ENCODE data around the gene MICAL3.

MICAL3 gene

GRCh38 chr22:17784776-17785175, 239.6 kb downstream of the MICAL3 start:
- DNase-seq: no peak

GRCh38 chr22:17783773-17784480, 240.4 kb downstream of the MICAL3 start:
- no peak for DNase-seq

GRCh38 chr22:17783312-17783711, 241.0 kb downstream of the MICAL3 start:
- DNase-seq: no peak

- DNase-seq: no peak
These were observed 241.7 kb downstream of the MICAL3 start for GRCh38 chr22:17782621-17783020.

GRCh38 chr22:17782158-17782557, 242.2 kb downstream of the MICAL3 start:
- DNase-seq: no peak

GRCh38 chr22:17781319-17782031, 242.9 kb downstream of the MICAL3 start:
- peak; percentile 2 for DNase-seq

GRCh38 chr22:17780741-17781318, 243.5 kb downstream of the MICAL3 start:
- DNase-seq: no peak

GRCh38 chr22:17780116-17780740, 244.1 kb downstream of the MICAL3 start:
- no peak for DNase-seq

GRCh38 chr22:17779286-17780115, 244.9 kb downstream of the MICAL3 start:
- no peak for DNase-seq

GRCh38 chr22:17778412-17778976, 245.9 kb downstream of the MICAL3 start:
- DNase-seq: no peak

- no peak for DNase-seq
These were observed 246.7 kb downstream of the MICAL3 start for GRCh38 chr22:17777717-17778044.

GRCh38 chr22:17777005-17777716, 247.2 kb downstream of the MICAL3 start:
- no peak for DNase-seq

GRCh38 chr22:17775781-17776465, 248.4 kb downstream of the MICAL3 start:
- no peak for DNase-seq

GRCh38 chr22:17774926-17775685, 249.3 kb downstream of the MICAL3 start:
- DNase-seq: no peak

- DNase-seq: no peak
These were observed 250.0 kb downstream of the MICAL3 start, which contains the start of gene BID for GRCh38 chr22:17774206-17774925. BID (minus strand) TSS chr22:17774469; CDS start chr22:17750116, 24,353 bp downstream.

GRCh38 chr22:17773606-17774205, 250.7 kb downstream of the MICAL3 start:
- DNase-seq: peak; percentile 11

- DNase-seq: no peak
These were observed 251.3 kb downstream of the MICAL3 start for GRCh38 chr22:17772958-17773605.

- DNase-seq: peak; percentile 2
These were observed 252.0 kb downstream of the MICAL3 start for GRCh38 chr22:17772249-17772957.
